Fibroblast of villous mesenchyme (primary cell): ENCODE measurements around the gene AAK1. TPM values are rescaled to one million over a fixed set of nuclear protein-coding genes. Genes with fewer than 3 reads are reported as not detected.

Experiments
- DNase-seq: peaks from one replicate; pipeline ENCODE4 v3.0.0-alpha.2; 2010; ENCODE audit warnings: low read depth
- H3K4me3 ChIP-seq: 2 replicates; pipeline ENCODE4 v1.5.1; 2011; ENCODE audit warnings: low read depth, mild to moderate bottlenecking, low read length
- CTCF ChIP-seq: IDR thresholded peaks from 2 replicates; pipeline ENCODE4 v1.5.1; 2012; ENCODE audit warnings: low read depth, mild to moderate bottlenecking, low read length; ENCODE audit not compliant: insufficient read depth
- total RNA-seq: library from RNA; depleted of rRNA; stranded (reverse); fragments of >200 nt; gene quantifications from 2 replicates; pipeline ENCODE4 v1.2.3, GENCODE V29; 2012

AAK1 gene
- total RNA-seq = 61.5 and 68.2 TPM in 2 replicates

GRCh38 chr2:69643602-69644505, at the start of gene AAK1:
Gene AAK1, minus strand, starts transcription at chr2:69643739. Its CDS starts 699 bp downstream, at chr2:69643040.
- TF ChIP-seq CTCF = no peak
- DNase-seq = peak; percentile 85
- peak within 1 kb of the TSS; percentile 85 for H3K4me3 ChIP-seq

GRCh38 chr2:69692424-69692823, 48.9 kb upstream of the AAK1 start:
- TF ChIP-seq CTCF = no peak
- DNase-seq = peak; percentile 57
- no peak overlapping the region for H3K4me3 ChIP-seq

GRCh38 chr2:69689969-69690368, 46.4 kb upstream of the AAK1 start:
- DNase-seq = no peak
- no peak for TF ChIP-seq CTCF
- H3K4me3 ChIP-seq = no peak overlapping the region

GRCh38 chr2:69689466-69689865, 45.9 kb upstream of the AAK1 start:
- no peak for TF ChIP-seq CTCF
- no peak overlapping the region for H3K4me3 ChIP-seq
- no peak for DNase-seq

- DNase-seq = no peak
- TF ChIP-seq CTCF = no peak
- H3K4me3 ChIP-seq = no peak overlapping the region
These were observed 44.6 kb upstream of the AAK1 start for GRCh38 chr2:69687971-69688611.

- no peak for TF ChIP-seq CTCF
- no peak overlapping the region for H3K4me3 ChIP-seq
- DNase-seq = peak; percentile 67
These were observed 43.3 kb upstream of the AAK1 start for GRCh38 chr2:69686813-69687212.
